Measurements from ENCODE around the gene NMNAT3. TPM values are rescaled to one million over a fixed set of nuclear protein-coding genes. Genes with fewer than 3 reads are reported as not detected.

The NMNAT3 gene
- total RNA-seq, 2 donors from 2014 or later, result 3.0 to 14.1 TPM

GRCh38 chr3:139653582-139653981 is 24.2 kb downstream of the NMNAT3 start:
- no peak for TF ChIP-seq CTCF (IDR thresholded peaks at IDR 0.05)
- H3K9me3 ChIP-seq, result no peaks in the 10 kb centered on the region
- H3K4me3 ChIP-seq, result no peak overlapping the region
- no peak overlapping the region for H3K27ac ChIP-seq
- no peaks in the 10 kb centered on the region for H3K36me3 ChIP-seq
- no peaks in the 10 kb centered on the region for H3K27me3 ChIP-seq (replicated peaks; ENCODE audit: insufficient read depth)
- no peak for ATAC-seq (ENCODE audit: insufficient number of reproducible peaks, low FRiP score, low read depth)
- H3K4me1 ChIP-seq (ENCODE audit: control insufficient read depth in 1 of 2, low read depth in 2 of 2), result no peaks in the 10 kb centered on the region
- no peak for DNase-seq (ENCODE audit: low spot score)

- no peak overlapping the region for H3K4me3 ChIP-seq
- DNase-seq (ENCODE audit: low spot score) (no peak), ATAC-seq (ENCODE audit: insufficient number of reproducible peaks, low FRiP score, low read depth) (no peak)
- no peak overlapping the region for H3K27ac ChIP-seq
- no peak for TF ChIP-seq CTCF (IDR thresholded peaks at IDR 0.05)
- H3K9me3 ChIP-seq, result no peaks in the 10 kb centered on the region
- no peaks in the 10 kb centered on the region for H3K4me1 ChIP-seq (ENCODE audit: control insufficient read depth in 1 of 2, low read depth in 2 of 2)
- H3K27me3 ChIP-seq (replicated peaks; ENCODE audit: insufficient read depth), result no peaks in the 10 kb centered on the region
- no peaks in the 10 kb centered on the region for H3K36me3 ChIP-seq
These were observed 25.2 kb downstream of the NMNAT3 start for GRCh38 chr3:139652561-139652960.

GRCh38 chr3:139647866-139648435 is 29.8 kb downstream of the NMNAT3 start:
- no peak for ATAC-seq (ENCODE audit: insufficient number of reproducible peaks, low FRiP score, low read depth)
- Histone ChIP-seq H3K4me3 (no peak overlapping the region), H3K4me1 (ENCODE audit: control insufficient read depth in 1 of 2, low read depth in 2 of 2) (no peaks in the 10 kb centered on the region), H3K27ac (no peak overlapping the region), H3K9me3 (no peaks in the 10 kb centered on the region), H3K27me3 (replicated peaks; ENCODE audit: insufficient read depth) (no peaks in the 10 kb centered on the region), H3K36me3 (no peaks in the 10 kb centered on the region)
- no peak for DNase-seq (ENCODE audit: low spot score)
- TF ChIP-seq CTCF (IDR thresholded peaks at IDR 0.05), result no peak

- Histone ChIP-seq H3K4me1 (ENCODE audit: control insufficient read depth in 1 of 2, low read depth in 2 of 2) (no peaks in the 10 kb centered on the region), H3K36me3 (no peaks in the 10 kb centered on the region), H3K9me3 (no peaks in the 10 kb centered on the region), H3K27me3 (replicated peaks; ENCODE audit: insufficient read depth) (no peaks in the 10 kb centered on the region), H3K27ac (no peak overlapping the region), H3K4me3 (no peak overlapping the region)
- ATAC-seq (ENCODE audit: insufficient number of reproducible peaks, low FRiP score, low read depth) (no peak), DNase-seq (ENCODE audit: low spot score) (no peak)
- TF ChIP-seq CTCF (IDR thresholded peaks at IDR 0.05), result no peak
These were observed 31.3 kb downstream of the NMNAT3 start for GRCh38 chr3:139646512-139646911.

- TF ChIP-seq CTCF (IDR thresholded peaks at IDR 0.05), result no peak
- no peak overlapping the region for H3K27ac ChIP-seq
- DNase-seq (ENCODE audit: low spot score), result no peak
- ATAC-seq (ENCODE audit: insufficient number of reproducible peaks, low FRiP score, low read depth), result no peak
- no peaks in the 10 kb centered on the region for H3K27me3 ChIP-seq (replicated peaks; ENCODE audit: insufficient read depth)
- no peaks in the 10 kb centered on the region for H3K9me3 ChIP-seq
- H3K4me3 ChIP-seq, result no peak overlapping the region
- H3K36me3 ChIP-seq, result no peaks in the 10 kb centered on the region
- H3K4me1 ChIP-seq (ENCODE audit: control insufficient read depth in 1 of 2, low read depth in 2 of 2), result no peaks in the 10 kb centered on the region
These were observed 34.8 kb downstream of the NMNAT3 start for GRCh38 chr3:139642996-139643395.

All from thoracic aorta (tissue), 2 donors.